ENCODE measurements around the gene IKZF1.

GRCh38 chr7:50387351-50387750 lies 82.8 kb downstream of the IKZF1 start:
- TF ChIP-seq, protein P1, sequence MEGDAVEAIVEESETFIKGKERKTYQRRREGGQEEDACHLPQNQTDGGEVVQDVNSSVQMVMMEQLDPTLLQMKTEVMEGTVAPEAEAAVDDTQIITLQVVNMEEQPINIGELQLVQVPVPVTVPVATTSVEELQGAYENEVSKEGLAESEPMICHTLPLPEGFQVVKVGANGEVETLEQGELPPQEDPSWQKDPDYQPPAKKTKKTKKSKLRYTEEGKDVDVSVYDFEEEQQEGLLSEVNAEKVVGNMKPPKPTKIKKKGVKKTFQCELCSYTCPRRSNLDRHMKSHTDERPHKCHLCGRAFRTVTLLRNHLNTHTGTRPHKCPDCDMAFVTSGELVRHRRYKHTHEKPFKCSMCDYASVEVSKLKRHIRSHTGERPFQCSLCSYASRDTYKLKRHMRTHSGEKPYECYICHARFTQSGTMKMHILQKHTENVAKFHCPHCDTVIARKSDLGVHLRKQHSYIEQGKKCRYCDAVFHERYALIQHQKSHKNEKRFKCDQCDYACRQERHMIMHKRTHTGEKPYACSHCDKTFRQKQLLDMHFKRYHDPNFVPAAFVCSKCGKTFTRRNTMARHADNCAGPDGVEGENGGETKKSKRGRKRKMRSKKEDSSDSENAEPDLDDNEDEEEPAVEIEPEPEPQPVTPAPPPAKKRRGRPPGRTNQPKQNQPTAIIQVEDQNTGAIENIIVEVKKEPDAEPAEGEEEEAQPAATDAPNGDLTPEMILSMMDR (IDR thresholded peaks at IDR 0.05): no peak
- TF ChIP-seq MAX (IDR thresholded peaks at IDR 0.05) (no peak), POLR2A (IDR thresholded peaks at IDR 0.05; ENCODE audit: low read length) (no peak), SREBF2 (IDR thresholded peaks at IDR 0.05) (no peak), ESRRA (IDR thresholded peaks at IDR 0.05; ENCODE audit: borderline replicate concordance, low read length) (no peak), USF2 (IDR thresholded peaks at IDR 0.05) (no peak), PBX3 (IDR thresholded peaks at IDR 0.05) (no peak), MAZ (IDR thresholded peaks at IDR 0.05; ENCODE audit: borderline replicate concordance, low read depth, low read length) (no peak), E2F6 (IDR thresholded peaks at IDR 0.05; ENCODE audit: borderline replicate concordance, low read depth) (no peak), JUN (IDR thresholded peaks at IDR 0.05) (no peak)
- TF ChIP-seq, protein P2, sequence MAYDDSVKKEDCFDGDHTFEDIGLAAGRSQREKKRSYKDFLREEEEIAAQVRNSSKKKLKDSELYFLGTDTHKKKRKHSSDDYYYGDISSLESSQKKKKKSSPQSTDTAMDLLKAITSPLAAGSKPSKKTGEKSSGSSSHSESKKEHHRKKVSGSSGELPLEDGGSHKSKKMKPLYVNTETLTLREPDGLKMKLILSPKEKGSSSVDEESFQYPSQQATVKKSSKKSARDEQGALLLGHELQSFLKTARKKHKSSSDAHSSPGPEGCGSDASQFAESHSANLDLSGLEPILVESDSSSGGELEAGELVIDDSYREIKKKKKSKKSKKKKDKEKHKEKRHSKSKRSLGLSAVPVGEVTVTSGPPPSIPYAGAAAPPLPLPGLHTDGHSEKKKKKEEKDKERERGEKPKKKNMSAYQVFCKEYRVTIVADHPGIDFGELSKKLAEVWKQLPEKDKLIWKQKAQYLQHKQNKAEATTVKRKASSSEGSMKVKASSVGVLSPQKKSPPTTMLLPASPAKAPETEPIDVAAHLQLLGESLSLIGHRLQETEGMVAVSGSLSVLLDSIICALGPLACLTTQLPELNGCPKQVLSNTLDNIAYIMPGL (CRISPR knock-in tag; IDR thresholded peaks at IDR 0.05; ENCODE audit: borderline replicate concordance): no peak
